ENCODE measurements around the gene GALNT16. TPM values are rescaled to one million over a fixed set of nuclear protein-coding genes. Genes with fewer than 3 reads are reported as not detected.

The GALNT16 gene
- total RNA-seq, 4 donors from 2014 or later: 0.72 to 8.2 (median 2.9) TPM

GRCh38 chr14:69344171-69344570 lies 84.2 kb downstream of the GALNT16 start:
- TF ChIP-seq POLR2A (IDR thresholded peaks at IDR 0.05) (no peak), CTCF (IDR thresholded peaks at IDR 0.05) (no peak)
- 91 to 95% methylated on average over 3 of the region's 3 CpGs for WGBS, 2 donors
- intact Hi-C loops (cut with DNase I; ENCODE audit: low total_unique reads): no loop called here
- DNase-seq (ENCODE audit: low spot score in 2 of 2): no peak
- H3K4me3 ChIP-seq (ENCODE audit: low read depth, poor library complexity, severe bottlenecking): no peak overlapping the region

- intact Hi-C loops (cut with DNase I; ENCODE audit: low total_unique reads): no loop called here
- 56 to 61% methylated on average over 4 of the region's 4 CpGs for WGBS, 2 donors
- no peak for DNase-seq (ENCODE audit: low spot score in 2 of 2)
- H3K4me3 ChIP-seq (ENCODE audit: low read depth, poor library complexity, severe bottlenecking): no peak overlapping the region
- TF ChIP-seq CTCF (IDR thresholded peaks at IDR 0.05): no peak
- no peak for TF ChIP-seq POLR2A (IDR thresholded peaks at IDR 0.05)
Observed at GRCh38 chr14:69345402-69345801, 85.4 kb downstream of the GALNT16 start.

GRCh38 chr14:69346710-69347109 lies 86.8 kb downstream of the GALNT16 start:
- TF ChIP-seq POLR2A (IDR thresholded peaks at IDR 0.05) (no peak), CTCF (IDR thresholded peaks at IDR 0.05) (no peak)
- WGBS, 2 donors: 49 to 62% methylated on average over 9 of the region's 9 CpGs
- intact Hi-C loops (cut with DNase I; ENCODE audit: low total_unique reads): no loop called here
- no peak overlapping the region for H3K4me3 ChIP-seq (ENCODE audit: low read depth, poor library complexity, severe bottlenecking)
- DNase-seq (ENCODE audit: low spot score in 2 of 2): no peak

- WGBS, 2 donors: 87 to 88% methylated on average over 11 of the region's 11 CpGs
- TF ChIP-seq CTCF (IDR thresholded peaks at IDR 0.05): no peak
- TF ChIP-seq POLR2A (IDR thresholded peaks at IDR 0.05): no peak
- H3K4me3 ChIP-seq (ENCODE audit: low read depth, poor library complexity, severe bottlenecking): no peak overlapping the region
- intact Hi-C loops (cut with DNase I; ENCODE audit: low total_unique reads): no loop called here
- no peak for DNase-seq (ENCODE audit: low spot score in 2 of 2)
Observed at GRCh38 chr14:69349091-69349777, 89.3 kb downstream of the GALNT16 start.

- intact Hi-C loops (cut with DNase I; ENCODE audit: low total_unique reads): no loop called here
- 83 to 85% methylated on average over 5 of the region's 5 CpGs for WGBS, 2 donors
- no peak for DNase-seq (ENCODE audit: low spot score in 2 of 2)
Observed at GRCh38 chr14:69350892-69351291, 90.9 kb downstream of the GALNT16 start.

More at GRCh38 chr14:69350892-69351291, 90.9 kb downstream of the GALNT16 start:
- H3K4me3 ChIP-seq (ENCODE audit: low read depth, poor library complexity, severe bottlenecking): no peak overlapping the region
- no peak for TF ChIP-seq CTCF (IDR thresholded peaks at IDR 0.05)
- no peak for TF ChIP-seq POLR2A (IDR thresholded peaks at IDR 0.05)
